ENCODE data around the gene LCN10. TPM values are rescaled to one million over a fixed set of nuclear protein-coding genes. Genes with fewer than 3 reads are reported as not detected.

LCN10 gene
- total and polyA plus RNA-seq, 10 of the 15 experiments (the other 5 are each of a cell fraction or from before 2014, with no cell fraction given): 0.06 to 1.3 (median 0.21) TPM; not detected in 1

DNA sequence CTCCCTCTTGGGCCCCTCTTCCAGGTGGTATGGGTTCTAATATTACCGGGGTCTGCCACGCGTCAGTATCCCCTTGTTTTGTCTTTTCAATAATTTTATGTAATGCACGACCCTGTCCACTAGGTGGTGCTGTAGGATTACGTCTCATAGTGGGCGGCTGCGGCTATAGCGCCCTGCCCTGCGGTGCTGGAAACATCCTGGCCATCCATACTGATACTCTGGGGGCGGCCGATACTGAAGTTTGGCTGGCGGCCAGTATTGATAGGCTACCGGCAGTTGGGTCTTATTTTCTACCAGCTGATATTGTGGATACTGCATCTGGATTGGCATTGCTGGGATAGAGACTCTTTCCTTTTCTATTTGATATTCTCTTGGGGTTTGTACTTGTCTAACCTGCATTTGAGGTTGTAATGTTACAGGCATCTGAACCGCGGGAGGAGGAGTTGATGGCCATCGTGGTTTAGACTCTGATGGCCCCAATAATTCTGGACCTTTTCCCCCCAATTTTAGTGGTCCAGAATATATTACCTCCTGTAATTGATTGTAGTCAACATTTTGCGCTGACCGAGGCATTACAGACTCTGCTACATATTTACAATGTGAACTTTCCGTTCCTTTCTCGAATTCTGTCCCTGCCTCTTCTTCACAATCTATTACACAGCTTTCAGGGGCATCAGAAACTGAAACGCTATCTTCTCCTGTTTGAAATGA is 45.1 kb upstream of the LCN10 start (continued):
- TF ChIP-seq REST (IDR thresholded peaks at IDR 0.05; ENCODE audit: low read depth, low read length) (no peak), POU2F2 (IDR thresholded peaks at IDR 0.05; ENCODE audit: borderline replicate concordance, low read depth, low read length) (peak; percentile 49; the same call in 1 of the 3 replicates), HDAC2 (IDR thresholded peaks at IDR 0.05) (no peak), CTCF (IDR thresholded peaks at IDR 0.05 in 2 of 3, conservative IDR thresholded peaks at IDR 0.05 in 1 of 3; ENCODE audit: control insufficient read depth in 2 of 3, extremely low read depth in 1 of 3, insufficient read depth in 1 of 3, low read depth in 3 of 3, low read length in 3 of 3) (peak; percentile 64 to 92 (median 77)), FOXM1 (IDR thresholded peaks at IDR 0.05; ENCODE audit: low read depth, low read length) (no peak), GABPA (IDR thresholded peaks at IDR 0.05; ENCODE audit: low read depth) (no peak), TCF7 (IDR thresholded peaks at IDR 0.05; ENCODE audit: borderline replicate concordance) (no peak)
- TF ChIP-seq, protein P1, sequence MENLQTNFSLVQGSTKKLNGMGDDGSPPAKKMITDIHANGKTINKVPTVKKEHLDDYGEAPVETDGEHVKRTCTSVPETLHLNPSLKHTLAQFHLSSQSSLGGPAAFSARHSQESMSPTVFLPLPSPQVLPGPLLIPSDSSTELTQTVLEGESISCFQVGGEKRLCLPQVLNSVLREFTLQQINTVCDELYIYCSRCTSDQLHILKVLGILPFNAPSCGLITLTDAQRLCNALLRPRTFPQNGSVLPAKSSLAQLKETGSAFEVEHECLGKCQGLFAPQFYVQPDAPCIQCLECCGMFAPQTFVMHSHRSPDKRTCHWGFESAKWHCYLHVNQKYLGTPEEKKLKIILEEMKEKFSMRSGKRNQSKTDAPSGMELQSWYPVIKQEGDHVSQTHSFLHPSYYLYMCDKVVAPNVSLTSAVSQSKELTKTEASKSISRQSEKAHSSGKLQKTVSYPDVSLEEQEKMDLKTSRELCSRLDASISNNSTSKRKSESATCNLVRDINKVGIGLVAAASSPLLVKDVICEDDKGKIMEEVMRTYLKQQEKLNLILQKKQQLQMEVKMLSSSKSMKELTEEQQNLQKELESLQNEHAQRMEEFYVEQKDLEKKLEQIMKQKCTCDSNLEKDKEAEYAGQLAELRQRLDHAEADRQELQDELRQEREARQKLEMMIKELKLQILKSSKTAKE (IDR thresholded peaks at IDR 0.05; ENCODE audit: low read depth, poor library complexity, severe bottlenecking): peak; percentile 53

Data from GM12878 (cell line).